ENCODE results near the gene P2RX7. TPM values are rescaled to one million over a fixed set of nuclear protein-coding genes. Genes with fewer than 3 reads are reported as not detected.
"Not testable (repeated sequence)": the region's sequence is repeated elsewhere in the genome, so short reads cannot be mapped to it uniquely, and the experiment has no call there.

P2RX7 gene
- total RNA-seq, 1 experiment from 2014 or later: 0.55 TPM

GRCh38 chr12:121145221-121145620 lies 12.5 kb downstream of the P2RX7 start (continued):
- TF ChIP-seq TCF7 (CRISPR knock-in tag; IDR thresholded peaks at IDR 0.05; ENCODE audit: low read depth) (no peak), ESRRA (CRISPR knock-in tag; IDR thresholded peaks at IDR 0.05; ENCODE audit: borderline replicate concordance) (no peak), USF2 (CRISPR knock-in tag; IDR thresholded peaks at IDR 0.05) (no peak), ZNF138 (CRISPR knock-in tag; conservative IDR thresholded peaks at IDR 0.05) (no peak), GABPB1 (CRISPR knock-in tag; IDR thresholded peaks at IDR 0.05) (no peak), JAZF1 (CRISPR knock-in tag; IDR thresholded peaks at IDR 0.05) (no peak)
- TF ChIP-seq, protein P1, sequence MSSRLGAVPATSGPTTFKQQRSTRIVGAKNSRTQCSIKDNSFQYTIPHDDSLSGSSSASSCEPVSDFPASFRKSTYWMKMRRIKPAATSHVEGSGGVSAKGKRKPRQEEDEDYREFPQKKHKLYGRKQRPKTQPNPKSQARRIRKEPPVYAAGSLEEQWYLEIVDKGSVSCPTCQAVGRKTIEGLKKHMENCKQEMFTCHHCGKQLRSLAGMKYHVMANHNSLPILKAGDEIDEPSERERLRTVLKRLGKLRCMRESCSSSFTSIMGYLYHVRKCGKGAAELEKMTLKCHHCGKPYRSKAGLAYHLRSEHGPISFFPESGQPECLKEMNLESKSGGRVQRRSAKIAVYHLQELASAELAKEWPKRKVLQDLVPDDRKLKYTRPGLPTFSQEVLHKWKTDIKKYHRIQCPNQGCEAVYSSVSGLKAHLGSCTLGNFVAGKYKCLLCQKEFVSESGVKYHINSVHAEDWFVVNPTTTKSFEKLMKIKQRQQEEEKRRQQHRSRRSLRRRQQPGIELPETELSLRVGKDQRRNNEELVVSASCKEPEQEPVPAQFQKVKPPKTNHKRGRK (CRISPR knock-in tag; IDR thresholded peaks at IDR 0.05; ENCODE audit: borderline replicate concordance): no peak
- TF ChIP-seq, protein P2, sequence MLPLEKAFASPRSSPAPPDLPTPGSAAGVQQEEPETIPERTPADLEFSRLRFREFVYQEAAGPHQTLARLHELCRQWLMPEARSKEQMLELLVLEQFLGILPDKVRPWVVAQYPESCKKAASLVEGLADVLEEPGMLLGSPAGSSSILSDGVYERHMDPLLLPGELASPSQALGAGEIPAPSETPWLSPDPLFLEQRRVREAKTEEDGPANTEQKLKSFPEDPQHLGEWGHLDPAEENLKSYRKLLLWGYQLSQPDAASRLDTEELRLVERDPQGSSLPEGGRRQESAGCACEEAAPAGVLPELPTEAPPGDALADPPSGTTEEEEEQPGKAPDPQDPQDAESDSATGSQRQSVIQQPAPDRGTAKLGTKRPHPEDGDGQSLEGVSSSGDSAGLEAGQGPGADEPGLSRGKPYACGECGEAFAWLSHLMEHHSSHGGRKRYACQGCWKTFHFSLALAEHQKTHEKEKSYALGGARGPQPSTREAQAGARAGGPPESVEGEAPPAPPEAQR (CRISPR knock-in tag; IDR thresholded peaks at IDR 0.05): no peak

- H3K9me3 Mint-ChIP-seq; H3K36me3 Mint-ChIP-seq; H3K27me3 Mint-ChIP-seq (ENCODE audit: low read depth); H3K27ac Mint-ChIP-seq; ATAC-seq; POLR2A ChIA-PET; H3K4me1 Mint-ChIP-seq; DNase-seq (ENCODE audit: low spot score); CTCF ChIA-PET; H3K4me3 Mint-ChIP-seq: not testable (repeated sequence)
Measured at GRCh38 chr12:121149289-121149688, 16.6 kb downstream of the P2RX7 start.

GRCh38 chr12:121154793-121155375 lies 22.2 kb downstream of the P2RX7 start:
- ChIA-PET CTCF (interaction anchor here (1.0 to 1.3 kb wide), 3 partner anchors 76 to 288 kb away, joined by 3 to 4 read pairs (median 3); no protein-coding TSS in a partner anchor), POLR2A (no interaction called here)
- H3K36me3 Mint-ChIP-seq: no peaks in the 10 kb centered on the region; the same call in 1 of the 2 replicates
- DNase-seq (ENCODE audit: low spot score) (no peak), ATAC-seq (no peak)
- H3K4me3 Mint-ChIP-seq: no peak overlapping the region
- peaks cover 19% of the 10 kb centered on the region for H3K4me1 Mint-ChIP-seq
- H3K27ac Mint-ChIP-seq: no peak overlapping the region
- H3K9me3 Mint-ChIP-seq: peaks cover 14% of the 10 kb centered on the region
- peaks cover 9% of the 10 kb centered on the region for H3K27me3 Mint-ChIP-seq (ENCODE audit: low read depth)
- no peak for TF ChIP-seq NR1H2 (CRISPR knock-in tag; IDR thresholded peaks at IDR 0.05)
- no peak for TF ChIP-seq ZNF138 (CRISPR knock-in tag; conservative IDR thresholded peaks at IDR 0.05)
- TF ChIP-seq GTF2I (CRISPR knock-in tag; conservative IDR thresholded peaks at IDR 0.05): no peak
- TF ChIP-seq, protein P3, sequence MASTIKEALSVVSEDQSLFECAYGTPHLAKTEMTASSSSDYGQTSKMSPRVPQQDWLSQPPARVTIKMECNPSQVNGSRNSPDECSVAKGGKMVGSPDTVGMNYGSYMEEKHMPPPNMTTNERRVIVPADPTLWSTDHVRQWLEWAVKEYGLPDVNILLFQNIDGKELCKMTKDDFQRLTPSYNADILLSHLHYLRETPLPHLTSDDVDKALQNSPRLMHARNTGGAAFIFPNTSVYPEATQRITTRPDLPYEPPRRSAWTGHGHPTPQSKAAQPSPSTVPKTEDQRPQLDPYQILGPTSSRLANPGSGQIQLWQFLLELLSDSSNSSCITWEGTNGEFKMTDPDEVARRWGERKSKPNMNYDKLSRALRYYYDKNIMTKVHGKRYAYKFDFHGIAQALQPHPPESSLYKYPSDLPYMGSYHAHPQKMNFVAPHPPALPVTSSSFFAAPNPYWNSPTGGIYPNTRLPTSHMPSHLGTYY (CRISPR knock-in tag; IDR thresholded peaks at IDR 0.05): no peak
- TF ChIP-seq USF2 (CRISPR knock-in tag; IDR thresholded peaks at IDR 0.05): no peak
- no peak for TF ChIP-seq JUN (CRISPR knock-in tag; IDR thresholded peaks at IDR 0.05)
- TF ChIP-seq ATF1 (CRISPR knock-in tag; IDR thresholded peaks at IDR 0.05): no peak
- TF ChIP-seq, protein P4, sequence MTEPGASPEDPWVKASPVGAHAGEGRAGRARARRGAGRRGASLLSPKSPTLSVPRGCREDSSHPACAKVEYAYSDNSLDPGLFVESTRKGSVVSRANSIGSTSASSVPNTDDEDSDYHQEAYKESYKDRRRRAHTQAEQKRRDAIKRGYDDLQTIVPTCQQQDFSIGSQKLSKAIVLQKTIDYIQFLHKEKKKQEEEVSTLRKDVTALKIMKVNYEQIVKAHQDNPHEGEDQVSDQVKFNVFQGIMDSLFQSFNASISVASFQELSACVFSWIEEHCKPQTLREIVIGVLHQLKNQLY (CRISPR knock-in tag; IDR thresholded peaks at IDR 0.05): no peak
- TF ChIP-seq, protein P5, sequence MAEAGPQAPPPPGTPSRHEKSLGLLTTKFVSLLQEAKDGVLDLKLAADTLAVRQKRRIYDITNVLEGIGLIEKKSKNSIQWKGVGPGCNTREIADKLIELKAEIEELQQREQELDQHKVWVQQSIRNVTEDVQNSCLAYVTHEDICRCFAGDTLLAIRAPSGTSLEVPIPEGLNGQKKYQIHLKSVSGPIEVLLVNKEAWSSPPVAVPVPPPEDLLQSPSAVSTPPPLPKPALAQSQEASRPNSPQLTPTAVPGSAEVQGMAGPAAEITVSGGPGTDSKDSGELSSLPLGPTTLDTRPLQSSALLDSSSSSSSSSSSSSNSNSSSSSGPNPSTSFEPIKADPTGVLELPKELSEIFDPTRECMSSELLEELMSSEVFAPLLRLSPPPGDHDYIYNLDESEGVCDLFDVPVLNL (CRISPR knock-in tag; IDR thresholded peaks at IDR 0.05; ENCODE audit: borderline replicate concordance, low read depth): no peak
- no peak for TF ChIP-seq FOXP4 (CRISPR knock-in tag; IDR thresholded peaks at IDR 0.05)
- no peak for TF ChIP-seq RELA (CRISPR knock-in tag; IDR thresholded peaks at IDR 0.05; ENCODE audit: borderline replicate concordance)
- TF ChIP-seq ZNF121 (CRISPR knock-in tag; IDR thresholded peaks at IDR 0.05): no peak
- no peak for TF ChIP-seq ESRRA (CRISPR knock-in tag; IDR thresholded peaks at IDR 0.05; ENCODE audit: borderline replicate concordance)
- TF ChIP-seq ZNF416 (CRISPR knock-in tag; IDR thresholded peaks at IDR 0.05): no peak
- TF ChIP-seq, protein P6, sequence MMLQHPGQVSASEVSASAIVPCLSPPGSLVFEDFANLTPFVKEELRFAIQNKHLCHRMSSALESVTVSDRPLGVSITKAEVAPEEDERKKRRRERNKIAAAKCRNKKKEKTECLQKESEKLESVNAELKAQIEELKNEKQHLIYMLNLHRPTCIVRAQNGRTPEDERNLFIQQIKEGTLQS (CRISPR knock-in tag; conservative IDR thresholded peaks at IDR 0.05): no peak
- TF ChIP-seq OVOL2 (CRISPR knock-in tag; IDR thresholded peaks at IDR 0.05; ENCODE audit: borderline replicate concordance): no peak
